Omental fat pad (tissue), 4 donors: ENCODE data around the gene LRRC1. TPM values are rescaled to one million over a fixed set of nuclear protein-coding genes. Genes with fewer than 3 reads are reported as not detected.
A peak's percentile ranks its signal among the peaks of the same experiment; 100 is the strongest.

Experiments used
- ATAC-seq: fragments of 150-250 bp; one replicate; pipeline ENCODE4 v1.9.1; 2016; ENCODE audit warnings: mild to moderate bottlenecking, moderate library complexity; ENCODE audit not compliant: low FRiP score
- DNase-seq: peaks from one replicate; pipeline ENCODE4 v3.0.0-alpha.2; 2019; ENCODE audit warnings: low spot score
- total RNA-seq, 4 donors: library from RNA; depleted of rRNA; stranded (reverse); fragments of >200 nt; gene quantifications; one replicate each; pipeline ENCODE4 v1.1.0, GENCODE V29; 2016
- TF ChIP-seq, protein P1 (sequence below), 3 donors: fragments of 450-650 bp; IDR thresholded peaks; one replicate each; pipeline ENCODE4 v1.5.1; 2016 to 2017; ENCODE audit warnings: antibody characterized with exemption in 3 of 3, mild to moderate bottlenecking in 3 of 3, moderate library complexity in 2 of 3

The LRRC1 gene
- total RNA-seq, 4 donors from 2014 or later = 10.7 to 13.5 (median 13.0) TPM

DNA sequence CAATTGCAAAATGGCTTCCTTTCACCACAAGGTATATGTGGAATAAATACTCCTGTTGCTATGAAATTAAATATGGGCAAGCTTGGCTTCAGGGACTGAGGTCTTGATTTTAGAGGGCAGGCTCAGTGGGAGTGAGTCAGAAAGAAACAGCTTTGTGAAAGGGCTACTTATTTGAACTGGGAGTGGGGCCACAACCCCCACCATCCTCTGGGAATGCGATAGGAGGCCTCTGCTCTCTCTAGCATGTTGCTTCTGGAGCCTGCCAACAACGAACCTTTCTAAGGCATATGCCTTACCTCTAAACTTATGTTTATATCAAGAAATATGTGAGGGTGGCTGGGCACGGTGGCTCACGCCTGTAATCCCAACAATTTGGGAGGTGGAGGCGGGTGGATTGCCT lies 149.7 kb downstream of the LRRC1 start:
- ATAC-seq = no peak
- TF ChIP-seq, protein P1, sequence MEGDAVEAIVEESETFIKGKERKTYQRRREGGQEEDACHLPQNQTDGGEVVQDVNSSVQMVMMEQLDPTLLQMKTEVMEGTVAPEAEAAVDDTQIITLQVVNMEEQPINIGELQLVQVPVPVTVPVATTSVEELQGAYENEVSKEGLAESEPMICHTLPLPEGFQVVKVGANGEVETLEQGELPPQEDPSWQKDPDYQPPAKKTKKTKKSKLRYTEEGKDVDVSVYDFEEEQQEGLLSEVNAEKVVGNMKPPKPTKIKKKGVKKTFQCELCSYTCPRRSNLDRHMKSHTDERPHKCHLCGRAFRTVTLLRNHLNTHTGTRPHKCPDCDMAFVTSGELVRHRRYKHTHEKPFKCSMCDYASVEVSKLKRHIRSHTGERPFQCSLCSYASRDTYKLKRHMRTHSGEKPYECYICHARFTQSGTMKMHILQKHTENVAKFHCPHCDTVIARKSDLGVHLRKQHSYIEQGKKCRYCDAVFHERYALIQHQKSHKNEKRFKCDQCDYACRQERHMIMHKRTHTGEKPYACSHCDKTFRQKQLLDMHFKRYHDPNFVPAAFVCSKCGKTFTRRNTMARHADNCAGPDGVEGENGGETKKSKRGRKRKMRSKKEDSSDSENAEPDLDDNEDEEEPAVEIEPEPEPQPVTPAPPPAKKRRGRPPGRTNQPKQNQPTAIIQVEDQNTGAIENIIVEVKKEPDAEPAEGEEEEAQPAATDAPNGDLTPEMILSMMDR (IDR thresholded peaks at IDR 0.05) = no peak

DNA sequence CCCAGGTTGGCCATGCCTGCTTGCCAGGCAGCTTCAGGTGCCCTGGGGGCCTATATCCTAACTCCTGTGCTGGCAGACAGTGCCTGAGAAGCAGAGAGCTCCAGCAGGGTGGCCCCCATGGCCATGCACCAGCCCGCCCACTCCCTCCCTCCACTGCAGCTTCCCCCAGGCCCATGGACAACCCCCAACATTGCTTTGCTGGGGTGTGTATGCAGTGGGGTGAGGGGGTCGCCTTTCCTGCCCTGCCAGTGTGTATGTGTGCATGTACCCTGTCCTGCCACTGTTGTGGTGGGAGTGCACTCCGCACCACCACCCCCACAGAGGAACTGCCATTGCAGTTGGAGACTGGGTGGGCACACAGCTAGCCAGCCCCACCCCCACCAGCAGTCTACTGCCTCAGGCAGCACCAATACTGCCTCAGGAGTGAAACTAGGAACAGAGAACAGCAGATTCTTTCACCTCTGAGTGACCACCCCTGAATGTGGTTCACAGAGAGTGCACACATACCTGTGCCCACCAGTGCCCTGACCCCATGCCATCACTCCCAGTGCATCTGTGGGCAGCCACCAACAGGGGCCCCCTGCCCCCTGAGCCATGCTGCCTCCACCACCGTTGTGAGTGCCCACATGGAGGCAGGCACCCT lies 151.1 kb downstream of the LRRC1 start:
- TF ChIP-seq, protein P1 (IDR thresholded peaks at IDR 0.05) = no peak
- ATAC-seq (no peak), DNase-seq (no peak)

More for the DNA sequence above, 149.7 kb downstream of the LRRC1 start:
- DNase-seq = no peak

DNA sequence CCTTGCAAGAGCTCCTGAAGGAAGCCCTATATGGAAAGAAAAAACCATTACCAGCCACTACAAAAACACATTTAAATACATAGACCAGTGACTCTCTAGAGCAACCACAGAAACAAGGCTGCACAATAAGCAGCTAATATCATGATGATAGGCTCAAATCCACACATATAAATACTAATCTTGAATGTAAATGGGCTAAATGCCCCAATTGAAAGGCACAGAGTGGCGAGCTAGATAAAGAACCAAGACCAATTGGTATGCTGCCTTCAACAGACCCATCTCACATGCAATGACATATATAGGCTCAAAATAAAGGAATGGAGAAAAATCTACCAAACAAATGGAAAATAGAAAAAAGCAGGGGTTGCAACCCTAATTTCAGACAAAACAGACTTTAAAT lies 153.0 kb downstream of the LRRC1 start:
- ATAC-seq (no peak), DNase-seq (no peak)

DNA sequence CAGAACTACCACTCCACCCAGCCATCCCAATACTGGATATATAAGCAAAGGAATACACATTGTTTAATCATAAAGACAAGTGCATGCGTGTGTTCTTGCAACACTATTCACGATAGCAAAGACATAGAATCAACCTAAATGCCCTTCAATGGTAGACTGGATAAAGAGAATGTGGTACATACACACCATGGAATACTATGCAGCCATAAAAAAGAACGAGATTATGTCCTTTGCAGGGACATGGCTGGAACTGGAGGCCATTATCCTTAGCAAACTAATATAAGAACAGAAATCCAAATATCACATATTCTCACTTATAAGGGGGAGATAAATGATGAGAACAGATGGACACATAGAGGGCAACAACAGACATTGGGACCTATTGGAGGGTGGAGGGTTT lies 156.6 kb downstream of the LRRC1 start:
- DNase-seq (no peak), ATAC-seq (no peak)
- TF ChIP-seq, protein P1 (IDR thresholded peaks at IDR 0.05) = no peak

More for the DNA sequence above, 153.0 kb downstream of the LRRC1 start:
- TF ChIP-seq, protein P1 (IDR thresholded peaks at IDR 0.05) = no peak

DNA sequence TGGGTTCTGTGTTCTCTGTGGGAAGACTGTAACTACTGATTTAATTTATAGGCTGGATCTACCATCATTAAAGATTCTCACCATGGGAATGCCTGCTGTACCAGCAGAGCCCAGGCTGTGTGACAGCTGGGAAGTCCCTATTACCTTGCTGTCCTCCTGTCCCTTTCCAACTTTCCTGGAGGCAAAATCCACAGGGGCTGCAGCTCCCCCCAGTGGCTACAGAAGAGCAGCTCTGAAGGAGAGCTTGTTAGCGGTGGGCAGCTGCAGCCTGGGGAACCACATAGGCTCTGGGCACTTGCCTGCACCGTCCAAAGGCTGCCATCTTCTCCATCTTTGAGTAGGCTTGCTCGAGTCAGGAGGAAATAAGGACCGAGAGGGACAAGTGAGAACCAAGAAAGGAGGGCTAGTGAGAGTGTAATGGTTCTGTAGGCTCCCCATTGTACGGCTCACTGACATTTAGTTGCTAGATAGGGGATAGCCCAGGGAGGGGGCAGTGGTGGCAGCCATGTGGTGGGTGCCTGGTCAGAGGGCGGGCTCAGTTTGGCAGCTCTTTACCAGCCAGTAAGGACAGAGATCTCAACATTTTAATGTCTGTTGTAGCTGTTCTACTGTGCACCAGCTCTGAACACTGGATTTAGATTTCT lies 161.4 kb downstream of the LRRC1 start:
- no peak for DNase-seq
- peak; percentile 70 for ATAC-seq
- TF ChIP-seq, protein P1 (IDR thresholded peaks at IDR 0.05) = no peak

DNA sequence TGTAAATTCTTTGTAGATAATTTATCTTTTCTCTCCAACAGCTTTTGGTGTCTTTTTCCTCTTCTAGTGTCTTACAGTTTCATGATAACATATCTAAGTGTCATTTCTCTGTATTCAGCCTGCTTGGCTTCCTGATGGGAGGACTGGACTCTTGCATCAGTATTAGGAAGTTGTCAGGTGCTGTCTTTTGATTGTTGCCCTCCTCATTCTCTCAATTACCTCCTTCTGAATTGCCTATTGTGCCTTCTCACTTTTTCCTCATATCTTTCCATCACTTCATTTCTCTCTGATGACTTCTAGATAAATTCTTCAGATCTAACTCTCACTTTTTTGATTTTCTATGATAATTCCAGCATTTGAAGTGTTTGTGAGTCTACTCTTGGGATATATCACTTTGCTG lies 162.0 kb downstream of the LRRC1 start:
- DNase-seq (no peak), ATAC-seq (no peak)
- TF ChIP-seq, protein P1 (IDR thresholded peaks at IDR 0.05) = no peak

DNA sequence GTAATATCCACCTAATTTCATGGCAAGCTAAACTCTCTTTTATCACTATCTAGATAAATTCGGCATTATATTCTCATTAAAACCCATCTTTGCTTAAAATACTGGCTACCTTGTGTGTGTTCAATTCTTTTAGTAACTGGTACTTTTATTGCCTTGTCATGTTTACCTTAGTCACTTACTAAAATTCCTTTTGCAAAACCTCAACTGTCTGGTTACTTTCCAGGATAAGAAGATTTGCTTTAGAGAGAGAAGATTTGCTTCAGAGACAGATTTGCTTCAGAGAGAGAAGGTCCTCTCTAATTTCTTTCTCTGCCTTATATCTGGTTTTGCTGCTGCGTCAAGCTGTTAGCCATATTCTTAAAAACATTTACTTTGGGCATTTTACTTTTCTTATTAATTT lies 164.9 kb downstream of the LRRC1 start:
- DNase-seq (no peak), ATAC-seq (no peak)
- TF ChIP-seq, protein P1 (IDR thresholded peaks at IDR 0.05) = no peak
